Loucy (cell line): ENCODE data around the gene ATP8B3.
"Not testable (repeated sequence)": the region's sequence is repeated elsewhere in the genome, so short reads cannot be mapped to it uniquely, and the experiment has no call there.

Experiments used
- H2AFZ ChIP-seq: fragments of 200-600 bp; sonication (generic); 2 replicates; pipeline ENCODE4 v1.6.0; 2016; ENCODE audit warnings: antibody characterized with exemption, mild to moderate bottlenecking, low read length, moderate library complexity
- H3F3A ChIP-seq: fragments of 200-600 bp; 2 replicates; pipeline ENCODE4 v1.6.0; 2016; ENCODE audit warnings: antibody characterized with exemption, low read depth, mild to moderate bottlenecking
- H3K27me3 ChIP-seq: fragments of 200-600 bp; sonication (generic); 2 replicates; pipeline ENCODE4 v1.6.1; 2014; ENCODE audit warnings: low read length, mild to moderate bottlenecking; ENCODE audit not compliant: insufficient read depth, poor library complexity, severe bottlenecking
- H3K36me3 ChIP-seq: fragments of 200-600 bp; sonication (generic); 2 replicates; pipeline ENCODE4 v1.6.1; 2016; ENCODE audit warnings: low read length; ENCODE audit not compliant: insufficient read depth
- H3K4me1 ChIP-seq: fragments of 200-600 bp; sonication (generic); 2 replicates; pipeline ENCODE4 v1.5.1; 2014; ENCODE audit warnings: low read length, mild to moderate bottlenecking; ENCODE audit not compliant: insufficient read depth, poor library complexity, severe bottlenecking
- H3K4me2 ChIP-seq: fragments of 200-600 bp; sonication (generic); 2 replicates; pipeline ENCODE4 v1.6.0; 2014; ENCODE audit warnings: antibody characterized with exemption, low read length, low read depth, mild to moderate bottlenecking; ENCODE audit not compliant: poor library complexity, severe bottlenecking
- H3K4me3 ChIP-seq: fragments of 200-600 bp; sonication (generic); 2 replicates; pipeline ENCODE4 v1.5.1; 2014; ENCODE audit warnings: low read length, mild to moderate bottlenecking, mixed read lengths; ENCODE audit not compliant: poor library complexity, severe bottlenecking
- H3K79me2 ChIP-seq: fragments of 200-600 bp; sonication (generic); 2 replicates; pipeline ENCODE4 v1.6.1; 2014; ENCODE audit warnings: low read length; ENCODE audit not compliant: insufficient read depth
- H3K9ac ChIP-seq: fragments of 200-600 bp; sonication (generic); 2 replicates; pipeline ENCODE4 v1.6.0; 2014; ENCODE audit warnings: mild to moderate bottlenecking, low read depth, low read length, moderate library complexity; ENCODE audit not compliant: poor library complexity, severe bottlenecking
- H3K9me2 ChIP-seq: fragments of 200-600 bp; sonication (generic); replicated peaks from 2 replicates; pipeline ENCODE4 v1.6.1; 2016; ENCODE audit warnings: low read depth, low read length, mixed read lengths
- H3K9me3 ChIP-seq: fragments of 200-600 bp; sonication (generic); 2 replicates; pipeline ENCODE4 v1.6.1; 2014; ENCODE audit warnings: mild to moderate bottlenecking, antibody characterized with exemption, low read length, low read depth; ENCODE audit not compliant: insufficient read depth
- H4K20me1 ChIP-seq: fragments of 200-600 bp; sonication (generic); 2 replicates; pipeline ENCODE4 v1.6.0; 2014; ENCODE audit warnings: antibody characterized with exemption, low read length, mild to moderate bottlenecking; ENCODE audit not compliant: insufficient read depth, poor library complexity, severe bottlenecking
- EZH2phosphoT487 ChIP-seq: fragments of 200-600 bp; IDR thresholded peaks from 2 replicates; pipeline ENCODE4 v1.6.1; 2018; ENCODE audit warnings: antibody characterized with exemption, mild to moderate bottlenecking, moderate library complexity, borderline replicate concordance
- TF ChIP-seq, protein P1 (sequence below): fragments of 200-600 bp; sonication (generic); conservative IDR thresholded peaks from 2 replicates; pipeline ENCODE4 v1.5.1; 2014; ENCODE audit warnings: mild to moderate bottlenecking, antibody characterized with exemption, low read length

ATP8B3 gene

GRCh38 chr19:1799695-1800342, 12.3 kb downstream of the ATP8B3 start:
- Histone ChIP-seq H4K20me1 (no peaks in the 10 kb centered on the region), H3K27me3 (no peaks in the 10 kb centered on the region), H3F3A (no peaks in the 10 kb centered on the region), H3K36me3 (peaks cover 10% of the 10 kb centered on the region; the same call in 1 of the 2 replicates), H3K4me1 (no peaks in the 10 kb centered on the region), H3K4me2 (no peak overlapping the region), H3K4me3 (no peak overlapping the region), H3K9me3 (no peaks in the 10 kb centered on the region), H3K9ac (no peak overlapping the region), H2AFZ (no peak overlapping the region), H3K79me2 (no peaks in the 10 kb centered on the region), H3K9me2 (no peaks in the 10 kb centered on the region)
- TF ChIP-seq, protein P1, sequence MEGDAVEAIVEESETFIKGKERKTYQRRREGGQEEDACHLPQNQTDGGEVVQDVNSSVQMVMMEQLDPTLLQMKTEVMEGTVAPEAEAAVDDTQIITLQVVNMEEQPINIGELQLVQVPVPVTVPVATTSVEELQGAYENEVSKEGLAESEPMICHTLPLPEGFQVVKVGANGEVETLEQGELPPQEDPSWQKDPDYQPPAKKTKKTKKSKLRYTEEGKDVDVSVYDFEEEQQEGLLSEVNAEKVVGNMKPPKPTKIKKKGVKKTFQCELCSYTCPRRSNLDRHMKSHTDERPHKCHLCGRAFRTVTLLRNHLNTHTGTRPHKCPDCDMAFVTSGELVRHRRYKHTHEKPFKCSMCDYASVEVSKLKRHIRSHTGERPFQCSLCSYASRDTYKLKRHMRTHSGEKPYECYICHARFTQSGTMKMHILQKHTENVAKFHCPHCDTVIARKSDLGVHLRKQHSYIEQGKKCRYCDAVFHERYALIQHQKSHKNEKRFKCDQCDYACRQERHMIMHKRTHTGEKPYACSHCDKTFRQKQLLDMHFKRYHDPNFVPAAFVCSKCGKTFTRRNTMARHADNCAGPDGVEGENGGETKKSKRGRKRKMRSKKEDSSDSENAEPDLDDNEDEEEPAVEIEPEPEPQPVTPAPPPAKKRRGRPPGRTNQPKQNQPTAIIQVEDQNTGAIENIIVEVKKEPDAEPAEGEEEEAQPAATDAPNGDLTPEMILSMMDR: no peak
- TF ChIP-seq EZH2phosphoT487: no peak

DNA sequence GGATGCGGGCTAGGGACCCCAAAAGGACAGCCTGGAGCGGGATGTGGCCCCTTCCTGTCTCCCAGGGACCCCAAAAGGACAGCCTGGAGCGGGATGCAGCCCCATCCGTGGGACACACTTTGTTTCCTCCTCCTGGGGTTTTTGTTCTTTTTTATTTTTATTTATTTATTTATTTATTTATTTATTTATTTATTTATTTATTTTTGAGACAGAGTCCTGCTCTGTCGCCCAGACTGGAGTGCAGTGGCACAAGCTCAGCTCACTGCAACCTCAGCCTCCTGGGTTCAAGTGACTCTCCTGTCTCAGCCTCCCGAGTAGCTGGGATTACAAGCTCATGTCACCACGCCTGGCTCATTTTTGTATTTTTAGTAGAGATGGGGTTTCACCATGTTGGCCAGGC, 14.8 kb downstream of the ATP8B3 start:
- not testable (repeated sequence) for H3K79me2 ChIP-seq, H3K4me3 ChIP-seq, H3K27me3 ChIP-seq, H3K4me2 ChIP-seq, H3K9me3 ChIP-seq, H3K9ac ChIP-seq, H3F3A ChIP-seq, H3K9me2 ChIP-seq, H3K4me1 ChIP-seq, H2AFZ ChIP-seq, H4K20me1 ChIP-seq, H3K36me3 ChIP-seq

DNA sequence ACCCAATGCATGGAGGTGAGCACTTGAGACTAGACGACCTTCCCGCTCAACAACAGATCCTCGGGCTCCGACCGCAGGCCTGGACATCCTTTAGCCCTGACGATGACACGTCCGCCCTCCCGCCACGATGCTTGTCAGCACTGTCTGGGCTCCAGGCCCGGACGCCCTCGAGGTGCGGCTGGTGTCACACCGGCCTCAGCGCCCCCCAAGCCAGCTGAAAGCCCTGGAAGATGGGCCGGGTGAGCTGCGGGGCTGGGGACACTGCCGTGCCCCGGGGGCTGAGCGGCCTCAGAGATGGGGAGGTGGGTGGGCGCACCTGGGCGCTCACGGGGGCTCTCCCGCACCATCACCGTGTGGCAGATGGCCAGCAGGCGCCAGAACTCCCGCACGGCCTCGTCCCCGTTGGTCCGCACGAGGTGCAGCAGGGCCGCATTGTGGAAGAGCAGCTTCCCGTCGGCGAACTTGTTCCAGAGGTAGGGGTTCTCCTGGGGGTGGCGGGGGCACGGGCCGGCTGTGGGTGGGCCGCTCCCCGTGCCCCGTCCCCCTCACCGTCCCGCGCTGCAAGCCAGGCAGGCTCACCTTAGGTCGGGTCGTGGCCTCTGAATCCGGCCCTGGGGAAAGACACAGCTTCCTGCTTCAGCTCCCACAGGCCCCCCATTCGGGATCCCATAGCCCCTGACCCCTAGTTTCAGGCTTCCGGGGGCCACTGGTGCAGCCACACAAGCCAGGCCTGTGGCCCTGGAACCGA, 15.5 kb downstream of the ATP8B3 start:
- H3K36me3 ChIP-seq: peaks cover 7% of the 10 kb centered on the region; the same call in 1 of the 2 replicates
- no peaks in the 10 kb centered on the region for H3K79me2 ChIP-seq
- peaks cover 8% of the 10 kb centered on the region for H3K4me1 ChIP-seq
- no peaks in the 10 kb centered on the region for H3F3A ChIP-seq
- H4K20me1 ChIP-seq: no peaks in the 10 kb centered on the region
- no peak overlapping the region for H2AFZ ChIP-seq
- H3K9me2 ChIP-seq: no peaks in the 10 kb centered on the region
- H3K9ac ChIP-seq: no peak overlapping the region
- H3K4me2 ChIP-seq: no peak overlapping the region
- no peak overlapping the region for H3K4me3 ChIP-seq
- H3K27me3 ChIP-seq: no peaks in the 10 kb centered on the region
- TF ChIP-seq EZH2phosphoT487: no peak
- TF ChIP-seq, protein P1: no peak
- H3K9me3 ChIP-seq: no peaks in the 10 kb centered on the region
